GM12878 (cell line): ENCODE measurements around the gene GRIK3. TPM values are rescaled to one million over a fixed set of nuclear protein-coding genes. Genes with fewer than 3 reads are reported as not detected.

Experiments used
- CBFB ChIP-seq: IDR thresholded peaks from 2 replicates; pipeline ENCODE4 v1.6.1; 2016; ENCODE audit warnings: antibody characterized with exemption, low read depth
- CHD4 ChIP-seq: fragments of 200-600 bp; sonication (generic); IDR thresholded peaks from 2 replicates; pipeline ENCODE4 v1.6.1; 2016; ENCODE audit warnings: mild to moderate bottlenecking
- CREB1 ChIP-seq: IDR thresholded peaks from 2 replicates; pipeline ENCODE4 v1.6.1; 2012; ENCODE audit warnings: low read depth, mild to moderate bottlenecking, inconsistent platforms
- EGR1 ChIP-seq, 2 experiments: IDR thresholded peaks; 1 replicate in 1 of 2; 2 replicates in 1 of 2; pipeline ENCODE4 v1.6.1; 2011 to 2012; ENCODE audit warnings: low read depth in 2 of 2, low read length in 2 of 2, borderline replicate concordance in 1 of 2, mild to moderate bottlenecking in 1 of 2, moderate library complexity in 1 of 2
- IKZF2 ChIP-seq, 2 experiments: fragments of 450-650 bp; IDR thresholded peaks; 2 replicates each; pipeline ENCODE4 v1.6.1; 2017; ENCODE audit warnings: mild to moderate bottlenecking in 2 of 2, moderate library complexity in 2 of 2
- IRF5 ChIP-seq: fragments of 450-650 bp; IDR thresholded peaks from 2 replicates; pipeline ENCODE4 v1.6.1; 2017; ENCODE audit warnings: borderline replicate concordance
- KDM1A ChIP-seq: fragments of 200-600 bp; sonication (generic); IDR thresholded peaks from 2 replicates; pipeline ENCODE4 v1.6.1; 2016; ENCODE audit warnings: borderline replicate concordance
- MEF2A ChIP-seq: IDR thresholded peaks from 2 replicates; pipeline ENCODE4 v1.6.1; 2011; ENCODE audit warnings: low read depth, mild to moderate bottlenecking, low read length, moderate library complexity; ENCODE audit not compliant: insufficient read depth
- NBN ChIP-seq: fragments of 450-650 bp; IDR thresholded peaks from 2 replicates; pipeline ENCODE4 v1.6.1; 2016
- NFIC ChIP-seq: IDR thresholded peaks from 2 replicates; pipeline ENCODE4 v1.6.1; 2012; ENCODE audit warnings: low read depth, mild to moderate bottlenecking, inconsistent platforms, low read length, moderate library complexity
- NR2C2 ChIP-seq: IDR thresholded peaks from 2 replicates; pipeline ENCODE4 v1.6.1; 2011; ENCODE audit warnings: borderline replicate concordance, low read depth; ENCODE audit not compliant: control insufficient read depth, insufficient read length
- PKNOX1 ChIP-seq: fragments of 450-650 bp; IDR thresholded peaks from 2 replicates; pipeline ENCODE4 v1.6.1; 2016; ENCODE audit warnings: mild to moderate bottlenecking
- RFX5 ChIP-seq: IDR thresholded peaks from 2 replicates; pipeline ENCODE4 v1.6.1; 2011; ENCODE audit warnings: low read depth, low read length, improper control_type of control experiment
- RUNX3 ChIP-seq: IDR thresholded peaks from 2 replicates; pipeline ENCODE4 v1.6.1; 2012; ENCODE audit warnings: low read length, inconsistent platforms
- SMC3 ChIP-seq: IDR thresholded peaks from 2 replicates; pipeline ENCODE4 v1.6.1; 2011; ENCODE audit warnings: low read length, improper control_type of control experiment, borderline replicate concordance
- SPI1 ChIP-seq: IDR thresholded peaks from 2 replicates; pipeline ENCODE4 v1.6.1; 2011; ENCODE audit warnings: low read depth, mild to moderate bottlenecking, low read length, moderate library complexity, borderline replicate concordance; ENCODE audit not compliant: insufficient read depth
- SREBF2 ChIP-seq: IDR thresholded peaks from 2 replicates; pipeline ENCODE4 v1.6.1; 2012; ENCODE audit warnings: mild to moderate bottlenecking, low read length
- SRF ChIP-seq, 2 experiments: IDR thresholded peaks; 2 replicates each; pipeline ENCODE4 v1.6.1; 2011; ENCODE audit warnings: low read depth in 2 of 2, low read length in 2 of 2, mild to moderate bottlenecking in 1 of 2, moderate library complexity in 1 of 2
- ZNF24 ChIP-seq: fragments of 450-650 bp; IDR thresholded peaks from 2 replicates; pipeline ENCODE4 v1.6.1; 2017; ENCODE audit warnings: antibody characterized with exemption, mild to moderate bottlenecking
- polyA plus RNA-seq, 11 experiments: library from polyadenylated mRNA; depleted of rRNA in 4 of 11; unstranded in 6 of 11; stranded (reverse) in 5 of 11; fragments of >200 nt; fragmentation: Nextera tagmentation in 4 of 11; fragmentation: Illumina TruSeq in 1 of 11; extraction: Ambion mirVana in 4 of 11; extraction: Trizol in 1 of 11; gene quantifications; 1 replicate in 1 of 11; 2 replicates in 10 of 11; pipeline versions ENCODE4 v1.2.1 to v1.2.3, GENCODE V29; 2011 to 2016; ENCODE audit warnings: inconsistent platforms in 2 of 11, missing spikeins in 2 of 11, low read depth in 1 of 11
- total RNA-seq, 4 experiments: library from RNA; depleted of rRNA in 3 of 4; stranded (reverse); fragments of >200 nt in 3 of 4; fragmentation: Illumina TruSeq in 1 of 4; extraction: Trizol in 1 of 4; gene quantifications; 2 replicates each; pipeline versions ENCODE4 v1.2.1 to v1.2.3, GENCODE V29; 2013 to 2021
- TF ChIP-seq, protein P1 (sequence below): IDR thresholded peaks from 2 replicates; pipeline ENCODE4 v1.6.1; 2011; ENCODE audit warnings: borderline replicate concordance, low read depth, mild to moderate bottlenecking, moderate library complexity, low read length; ENCODE audit not compliant: insufficient read depth, poor library complexity, severe bottlenecking

The GRIK3 gene
- total and polyA plus RNA-seq, 10 of the 15 experiments (the other 5 are each of a cell fraction or from before 2014, with no cell fraction given): not detected

GRCh38 chr1:36884029-36884701 is 150.2 kb downstream of the GRIK3 start (continued):
- TF ChIP-seq, protein P1, sequence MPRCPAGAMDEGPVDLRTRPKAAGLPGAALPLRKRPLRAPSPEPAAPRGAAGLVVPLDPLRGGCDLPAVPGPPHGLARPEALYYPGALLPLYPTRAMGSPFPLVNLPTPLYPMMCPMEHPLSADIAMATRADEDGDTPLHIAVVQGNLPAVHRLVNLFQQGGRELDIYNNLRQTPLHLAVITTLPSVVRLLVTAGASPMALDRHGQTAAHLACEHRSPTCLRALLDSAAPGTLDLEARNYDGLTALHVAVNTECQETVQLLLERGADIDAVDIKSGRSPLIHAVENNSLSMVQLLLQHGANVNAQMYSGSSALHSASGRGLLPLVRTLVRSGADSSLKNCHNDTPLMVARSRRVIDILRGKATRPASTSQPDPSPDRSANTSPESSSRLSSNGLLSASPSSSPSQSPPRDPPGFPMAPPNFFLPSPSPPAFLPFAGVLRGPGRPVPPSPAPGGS: no peak
- TF ChIP-seq SREBF2 (no peak), ZNF24 (no peak), IRF5 (no peak), NFIC (no peak), CBFB (no peak), EGR1 (IDR thresholded peaks at IDR 0.05; ENCODE audit: borderline replicate concordance in 1 of 2, low read depth in 2 of 2, low read length in 2 of 2) (no peak), SRF (IDR thresholded peaks at IDR 0.05; ENCODE audit: low read depth in 2 of 2, low read length in 2 of 2) (no peak), IKZF2 (IDR thresholded peaks at IDR 0.05) (peak; percentile 45 to 48; a peak in 2 of 4 replicates), RUNX3 (peak; percentile 42; the same call in 1 of the 2 replicates), MEF2A (no peak), CHD4 (no peak), PKNOX1 (peak; percentile 49; the same call in 1 of the 2 replicates), SPI1 (peak; percentile 85), CREB1 (no peak), NBN (no peak), KDM1A (no peak), SMC3 (no peak), RFX5 (no peak), NR2C2 (no peak)
- TF ChIP-seq, all 136 proteins: peak for 7
